Panc1 (cell line): ENCODE results near the gene SCAF8. TPM values are rescaled to one million over a fixed set of nuclear protein-coding genes. Genes with fewer than 3 reads are reported as not detected.
"Not testable (repeated sequence)": the region's sequence is repeated elsewhere in the genome, so short reads cannot be mapped to it uniquely, and the experiment has no call there.

Experiments
- ATAC-seq: fragments of 200-7000 bp; cut with Tn5 transposase; 2 replicates; pipeline ENCODE4 v1.9.1; 2020; ENCODE audit warnings: mild to moderate bottlenecking, moderate library complexity
- BruUV-seq: library from RNA; stranded (reverse); fragments of 400-500 nt; replicated peaks from 2 replicates; lab custom pipeline; 2021; lab: Mats Ljungman, UMichigan
- CTCF ChIA-PET: fragments of 300-600 bp; sonication (Branson Sonifier 250); formaldehyde crosslinking; loops from one replicate; lab custom pipeline; 2022; ENCODE audit warnings: antibody characterized with exemption; lab: Charles Lee
- POLR2A ChIA-PET: fragments of 300-600 bp; sonication (Branson Sonifier 250); formaldehyde crosslinking; loops from one replicate; lab custom pipeline; 2022; ENCODE audit warnings: antibody characterized with exemption; lab: Charles Lee
- DNase-seq: peaks from one replicate; pipeline ENCODE4 v3.0.0-alpha.2; 2010; ENCODE audit warnings: low read depth, low spot score
- H3K27ac ChIP-seq: 2 replicates; pipeline ENCODE4 v1.5.1; 2011; ENCODE audit warnings: mild to moderate bottlenecking, low read length, inconsistent platforms
- H3K27me3 ChIP-seq: fragments of 200-500 bp; sonication (Bioruptor generic); 2 replicates; pipeline ENCODE4 v1.6.0; 2014; ENCODE audit warnings: low read length, inconsistent platforms; ENCODE audit not compliant: control insufficient read depth, insufficient read depth
- H3K36me3 ChIP-seq: fragments of 200-500 bp; sonication (Bioruptor generic); 2 replicates; pipeline ENCODE4 v1.5.1; 2014; ENCODE audit warnings: inconsistent platforms, mild to moderate bottlenecking, low read length, moderate library complexity; ENCODE audit not compliant: control insufficient read depth, insufficient read depth
- H3K4me1 ChIP-seq: 2 replicates; pipeline ENCODE4 v1.5.1; 2011; ENCODE audit warnings: inconsistent platforms, mild to moderate bottlenecking, low read length, moderate library complexity; ENCODE audit not compliant: control insufficient read depth, insufficient read depth
- H3K4me3 ChIP-seq, 2 experiments: 2 replicates each; pipeline ENCODE4 v1.5.1; 2011 to 2012; ENCODE audit warnings: low read depth in 2 of 2, low read length in 2 of 2, mild to moderate bottlenecking in 2 of 2, inconsistent platforms in 1 of 2, moderate library complexity in 1 of 2
- H3K9me3 ChIP-seq: fragments of 200-500 bp; sonication (Bioruptor generic); 2 replicates; pipeline ENCODE4 v1.5.1; 2014; ENCODE audit warnings: low read depth, mild to moderate bottlenecking, inconsistent platforms, low read length, moderate library complexity; ENCODE audit not compliant: control insufficient read depth, insufficient read depth
- POLR2AphosphoS5 ChIP-seq: IDR thresholded peaks from 2 replicates; pipeline ENCODE4 v1.6.1; 2012; ENCODE audit warnings: mild to moderate bottlenecking, low read depth, low read length, moderate library complexity
- SIN3A ChIP-seq: IDR thresholded peaks from 2 replicates; pipeline ENCODE4 v1.6.1; 2012; ENCODE audit warnings: low read depth, mild to moderate bottlenecking, low read length, moderate library complexity, borderline replicate concordance; ENCODE audit not compliant: insufficient read depth
- TCF7L2 ChIP-seq: IDR thresholded peaks from 2 replicates; pipeline ENCODE4 v1.6.1; 2011; ENCODE audit warnings: mild to moderate bottlenecking, low read depth, low read length, inconsistent platforms
- in situ Hi-C: cut with HindIII; loops from 2 replicates; pipeline ENCODE4 v1.10.0; 2016; ENCODE audit warnings: low sequenced_read_pairs, low pct_unique_long_range_greater_than_20kb
- intact Hi-C: fragments of 100-400 bp; cut with micrococcal nuclease; formaldehyde crosslinking; loops from one replicate; pipeline ENCODE4 v1.10.0; 2022; ENCODE audit not compliant: unreplicated experiment
- total RNA-seq: library from RNA; stranded (reverse); gene quantifications from one replicate; pipeline ENCODE4 v1.2.1, GENCODE V29; 2021; ENCODE audit not compliant: unreplicated experiment
- TF ChIP-seq, protein P1 (sequence below), 2 experiments: IDR thresholded peaks; 2 replicates each; pipeline ENCODE4 v1.6.1; 2011 to 2012; ENCODE audit warnings: low read depth in 2 of 2, control low read depth in 1 of 2, low read length in 1 of 2, mild to moderate bottlenecking in 1 of 2, moderate library complexity in 1 of 2; ENCODE audit not compliant: insufficient read depth in 1 of 2
- TF ChIP-seq, protein P2 (sequence below): fragments of 450-650 bp; IDR thresholded peaks from 2 replicates; pipeline ENCODE4 v1.5.1; 2017; ENCODE audit warnings: mild to moderate bottlenecking

The SCAF8 gene
- total RNA-seq, 1 experiment from 2014 or later = 38.9 TPM

DNA sequence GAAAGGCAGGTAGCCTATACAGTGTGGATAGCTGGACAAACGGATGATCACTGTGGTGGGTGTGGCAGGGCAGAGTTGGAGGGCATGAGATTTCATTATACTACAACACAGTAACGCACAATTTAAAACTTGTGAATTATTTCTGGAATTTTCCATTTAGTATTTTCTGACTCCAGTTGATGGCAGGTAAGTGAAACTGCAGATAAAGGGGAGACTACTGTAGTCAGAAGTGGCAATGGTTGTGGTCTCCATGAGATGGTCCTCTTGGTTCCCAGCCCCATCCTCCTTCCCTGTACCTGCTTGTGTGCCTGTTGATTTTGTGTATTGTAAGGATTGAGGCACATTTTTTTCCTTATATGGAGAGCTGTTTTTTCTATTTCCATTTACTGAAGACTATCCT, 22.5 kb upstream of the SCAF8 start:
- H3K4me3 ChIP-seq = no peak overlapping the region
- no peaks in the 10 kb centered on the region for H3K9me3 ChIP-seq
- no TSS peak for BruUV-seq
- CTCF ChIA-PET = no interaction called here
- H3K27me3 ChIP-seq = no peaks in the 10 kb centered on the region
- peaks cover 3% of the 10 kb centered on the region for H3K4me1 ChIP-seq
- POLR2A ChIA-PET = no interaction called here
- no peaks in the 10 kb centered on the region for H3K36me3 ChIP-seq
- DNase-seq = no peak
- in situ Hi-C loops (no loop called here), intact Hi-C loops (no loop called here)
- ATAC-seq = no peak
- TF ChIP-seq TCF7L2 = no peak
- TF ChIP-seq, protein P1, sequence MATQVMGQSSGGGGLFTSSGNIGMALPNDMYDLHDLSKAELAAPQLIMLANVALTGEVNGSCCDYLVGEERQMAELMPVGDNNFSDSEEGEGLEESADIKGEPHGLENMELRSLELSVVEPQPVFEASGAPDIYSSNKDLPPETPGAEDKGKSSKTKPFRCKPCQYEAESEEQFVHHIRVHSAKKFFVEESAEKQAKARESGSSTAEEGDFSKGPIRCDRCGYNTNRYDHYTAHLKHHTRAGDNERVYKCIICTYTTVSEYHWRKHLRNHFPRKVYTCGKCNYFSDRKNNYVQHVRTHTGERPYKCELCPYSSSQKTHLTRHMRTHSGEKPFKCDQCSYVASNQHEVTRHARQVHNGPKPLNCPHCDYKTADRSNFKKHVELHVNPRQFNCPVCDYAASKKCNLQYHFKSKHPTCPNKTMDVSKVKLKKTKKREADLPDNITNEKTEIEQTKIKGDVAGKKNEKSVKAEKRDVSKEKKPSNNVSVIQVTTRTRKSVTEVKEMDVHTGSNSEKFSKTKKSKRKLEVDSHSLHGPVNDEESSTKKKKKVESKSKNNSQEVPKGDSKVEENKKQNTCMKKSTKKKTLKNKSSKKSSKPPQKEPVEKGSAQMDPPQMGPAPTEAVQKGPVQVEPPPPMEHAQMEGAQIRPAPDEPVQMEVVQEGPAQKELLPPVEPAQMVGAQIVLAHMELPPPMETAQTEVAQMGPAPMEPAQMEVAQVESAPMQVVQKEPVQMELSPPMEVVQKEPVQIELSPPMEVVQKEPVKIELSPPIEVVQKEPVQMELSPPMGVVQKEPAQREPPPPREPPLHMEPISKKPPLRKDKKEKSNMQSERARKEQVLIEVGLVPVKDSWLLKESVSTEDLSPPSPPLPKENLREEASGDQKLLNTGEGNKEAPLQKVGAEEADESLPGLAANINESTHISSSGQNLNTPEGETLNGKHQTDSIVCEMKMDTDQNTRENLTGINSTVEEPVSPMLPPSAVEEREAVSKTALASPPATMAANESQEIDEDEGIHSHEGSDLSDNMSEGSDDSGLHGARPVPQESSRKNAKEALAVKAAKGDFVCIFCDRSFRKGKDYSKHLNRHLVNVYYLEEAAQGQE (IDR thresholded peaks at IDR 0.05; ENCODE audit: insufficient read depth in 1 of 2, low read depth in 2 of 2, low read length in 1 of 2) = no peak
- TF ChIP-seq, protein P2, sequence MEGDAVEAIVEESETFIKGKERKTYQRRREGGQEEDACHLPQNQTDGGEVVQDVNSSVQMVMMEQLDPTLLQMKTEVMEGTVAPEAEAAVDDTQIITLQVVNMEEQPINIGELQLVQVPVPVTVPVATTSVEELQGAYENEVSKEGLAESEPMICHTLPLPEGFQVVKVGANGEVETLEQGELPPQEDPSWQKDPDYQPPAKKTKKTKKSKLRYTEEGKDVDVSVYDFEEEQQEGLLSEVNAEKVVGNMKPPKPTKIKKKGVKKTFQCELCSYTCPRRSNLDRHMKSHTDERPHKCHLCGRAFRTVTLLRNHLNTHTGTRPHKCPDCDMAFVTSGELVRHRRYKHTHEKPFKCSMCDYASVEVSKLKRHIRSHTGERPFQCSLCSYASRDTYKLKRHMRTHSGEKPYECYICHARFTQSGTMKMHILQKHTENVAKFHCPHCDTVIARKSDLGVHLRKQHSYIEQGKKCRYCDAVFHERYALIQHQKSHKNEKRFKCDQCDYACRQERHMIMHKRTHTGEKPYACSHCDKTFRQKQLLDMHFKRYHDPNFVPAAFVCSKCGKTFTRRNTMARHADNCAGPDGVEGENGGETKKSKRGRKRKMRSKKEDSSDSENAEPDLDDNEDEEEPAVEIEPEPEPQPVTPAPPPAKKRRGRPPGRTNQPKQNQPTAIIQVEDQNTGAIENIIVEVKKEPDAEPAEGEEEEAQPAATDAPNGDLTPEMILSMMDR = no peak
- TF ChIP-seq SIN3A = no peak
- H3K27ac ChIP-seq = no peak overlapping the region

DNA sequence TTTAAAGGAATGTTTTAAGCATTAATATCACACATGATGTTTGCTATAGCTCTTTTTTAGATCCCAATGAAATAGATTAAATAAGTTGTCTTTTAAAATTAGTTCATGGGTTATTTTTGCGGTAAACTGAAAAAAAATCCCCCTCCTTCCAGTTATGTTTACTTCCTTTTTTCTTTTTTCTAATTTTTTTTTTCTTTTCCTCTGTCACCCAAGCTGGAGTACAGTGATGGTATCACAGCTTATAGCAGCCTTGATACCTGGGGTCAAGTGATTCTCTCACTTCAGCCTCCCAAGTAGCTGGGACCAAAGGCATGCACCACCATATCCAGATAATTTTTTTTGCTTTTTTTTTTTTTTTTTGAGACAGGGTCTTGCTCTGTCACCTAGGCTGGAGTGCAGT, 17.8 kb upstream of the SCAF8 start:
- TF ChIP-seq, protein P1 (IDR thresholded peaks at IDR 0.05; ENCODE audit: insufficient read depth in 1 of 2, low read depth in 2 of 2, low read length in 1 of 2) = no peak
- TF ChIP-seq SIN3A = no peak
- TF ChIP-seq, protein P2 = no peak
- TF ChIP-seq POLR2AphosphoS5 = no peak
- TF ChIP-seq TCF7L2 = no peak
- BruUV-seq = no TSS peak
- H3K27me3 ChIP-seq = no peaks in the 10 kb centered on the region
- DNase-seq (no peak), ATAC-seq (no peak)
- ChIA-PET CTCF (interaction anchor here (0.9 kb wide), 1 partner anchor 129 kb away, joined by 7 read pairs; no protein-coding TSS in a partner anchor), POLR2A (no interaction called here)
- H3K4me3 ChIP-seq = no peak overlapping the region
- H3K27ac ChIP-seq = no peak overlapping the region
- in situ Hi-C loops = no loop called here
- no peaks in the 10 kb centered on the region for H3K4me1 ChIP-seq
- no peaks in the 10 kb centered on the region for H3K9me3 ChIP-seq
- intact Hi-C loops = no loop called here
- no peaks in the 10 kb centered on the region for H3K36me3 ChIP-seq

DNA sequence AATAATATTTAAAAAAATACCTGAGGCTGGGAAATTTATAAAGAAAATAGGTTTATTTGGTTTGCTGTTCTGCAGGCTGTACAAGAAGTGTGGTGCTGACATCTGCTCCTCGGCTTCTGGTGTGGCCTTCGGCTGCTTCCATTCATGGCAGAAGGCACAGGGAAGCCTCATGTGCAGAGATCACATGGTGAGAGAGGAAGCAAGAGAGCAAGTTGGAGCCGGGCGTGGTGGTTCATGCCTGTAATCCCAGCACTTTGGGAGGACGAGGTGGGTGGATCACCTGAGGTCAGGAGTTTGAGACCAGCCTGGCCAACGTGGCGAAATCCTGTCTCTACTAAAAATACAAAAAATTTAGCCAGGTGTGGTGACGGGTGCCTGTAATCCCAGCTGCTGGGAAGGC, 16.9 kb upstream of the SCAF8 start:
- intact Hi-C loops, H3K27ac ChIP-seq, H3K9me3 ChIP-seq, H3K27me3 ChIP-seq, H3K4me1 ChIP-seq, H3K4me3 ChIP-seq, POLR2A ChIA-PET, DNase-seq, H3K36me3 ChIP-seq, ATAC-seq, BruUV-seq, in situ Hi-C loops: not testable (repeated sequence)
- CTCF ChIA-PET = interaction anchor here (1.0 kb wide), 1 partner anchor 40 kb away, joined by 4 read pairs; no protein-coding TSS in a partner anchor
